Measurements from ENCODE around the gene OAT.

Gene OAT

GRCh38 chr10:124351481-124352220, 67.1 kb downstream of the OAT start:
- TF ChIP-seq CTCF (IDR thresholded peaks at IDR 0.05; ENCODE audit: low read depth, low read length, missing control alignments), result no peak
- in situ Hi-C loops (cut with HindIII; ENCODE audit: low pct_ligation_motif_present, low sequenced_read_pairs), result no loop called here
- DNase-seq, result no peak
- no peaks in the 10 kb centered on the region for H3K36me3 ChIP-seq (replicated peaks)
- no peak overlapping the region for H3K27ac ChIP-seq
- H3K27me3 ChIP-seq (replicated peaks), result no peaks in the 10 kb centered on the region
- no peak overlapping the region for H3K4me3 ChIP-seq (ENCODE audit: low read depth, low read length)

GRCh38 chr10:124350806-124351205, 67.9 kb downstream of the OAT start:
- no peak for DNase-seq
- no peak for TF ChIP-seq CTCF (IDR thresholded peaks at IDR 0.05; ENCODE audit: low read depth, low read length, missing control alignments)
- Histone ChIP-seq H3K27ac (no peak overlapping the region), H3K27me3 (replicated peaks) (no peaks in the 10 kb centered on the region), H3K36me3 (replicated peaks) (no peaks in the 10 kb centered on the region), H3K4me3 (ENCODE audit: low read depth, low read length) (no peak overlapping the region)
- in situ Hi-C loops (cut with HindIII; ENCODE audit: low pct_ligation_motif_present, low sequenced_read_pairs), result no loop called here

GRCh38 chr10:124349996-124350280, 68.8 kb downstream of the OAT start:
- H3K4me3 ChIP-seq (ENCODE audit: low read depth, low read length), result no peak overlapping the region
- no peaks in the 10 kb centered on the region for H3K27me3 ChIP-seq (replicated peaks)
- no peak overlapping the region for H3K27ac ChIP-seq
- no peaks in the 10 kb centered on the region for H3K36me3 ChIP-seq (replicated peaks)
- TF ChIP-seq CTCF (IDR thresholded peaks at IDR 0.05; ENCODE audit: low read depth, low read length, missing control alignments), result no peak
- in situ Hi-C loops (cut with HindIII; ENCODE audit: low pct_ligation_motif_present, low sequenced_read_pairs), result no loop called here
- no peak for DNase-seq

GRCh38 chr10:124349231-124349995, 69.3 kb downstream of the OAT start:
- no peak for DNase-seq
- no peak overlapping the region for H3K27ac ChIP-seq
- H3K27me3 ChIP-seq (replicated peaks), result no peaks in the 10 kb centered on the region
- TF ChIP-seq CTCF (IDR thresholded peaks at IDR 0.05; ENCODE audit: low read depth, low read length, missing control alignments), result no peak
- in situ Hi-C loops (cut with HindIII; ENCODE audit: low pct_ligation_motif_present, low sequenced_read_pairs), result no loop called here
- H3K36me3 ChIP-seq (replicated peaks), result no peaks in the 10 kb centered on the region
- no peak overlapping the region for H3K4me3 ChIP-seq (ENCODE audit: low read depth, low read length)

GRCh38 chr10:124348801-124349200, 69.9 kb downstream of the OAT start:
- in situ Hi-C loops (cut with HindIII; ENCODE audit: low pct_ligation_motif_present, low sequenced_read_pairs), result no loop called here
- DNase-seq, result no peak
- Histone ChIP-seq H3K36me3 (replicated peaks) (no peaks in the 10 kb centered on the region), H3K4me3 (ENCODE audit: low read depth, low read length) (no peak overlapping the region), H3K27me3 (replicated peaks) (no peaks in the 10 kb centered on the region), H3K27ac (no peak overlapping the region)
- TF ChIP-seq CTCF (IDR thresholded peaks at IDR 0.05; ENCODE audit: low read depth, low read length, missing control alignments), result no peak

All from brain microvascular endothelial cell (primary cell).